ENCODE measurements around the gene ZNF654. TPM values are rescaled to one million over a fixed set of nuclear protein-coding genes. Genes with fewer than 3 reads are reported as not detected.

ZNF654 gene
- total and polyA plus RNA-seq, 10 of the 15 experiments (the other 5 are each of a cell fraction or from before 2014, with no cell fraction given), result 2.7 to 14.2 (median 10.0) TPM

DNA sequence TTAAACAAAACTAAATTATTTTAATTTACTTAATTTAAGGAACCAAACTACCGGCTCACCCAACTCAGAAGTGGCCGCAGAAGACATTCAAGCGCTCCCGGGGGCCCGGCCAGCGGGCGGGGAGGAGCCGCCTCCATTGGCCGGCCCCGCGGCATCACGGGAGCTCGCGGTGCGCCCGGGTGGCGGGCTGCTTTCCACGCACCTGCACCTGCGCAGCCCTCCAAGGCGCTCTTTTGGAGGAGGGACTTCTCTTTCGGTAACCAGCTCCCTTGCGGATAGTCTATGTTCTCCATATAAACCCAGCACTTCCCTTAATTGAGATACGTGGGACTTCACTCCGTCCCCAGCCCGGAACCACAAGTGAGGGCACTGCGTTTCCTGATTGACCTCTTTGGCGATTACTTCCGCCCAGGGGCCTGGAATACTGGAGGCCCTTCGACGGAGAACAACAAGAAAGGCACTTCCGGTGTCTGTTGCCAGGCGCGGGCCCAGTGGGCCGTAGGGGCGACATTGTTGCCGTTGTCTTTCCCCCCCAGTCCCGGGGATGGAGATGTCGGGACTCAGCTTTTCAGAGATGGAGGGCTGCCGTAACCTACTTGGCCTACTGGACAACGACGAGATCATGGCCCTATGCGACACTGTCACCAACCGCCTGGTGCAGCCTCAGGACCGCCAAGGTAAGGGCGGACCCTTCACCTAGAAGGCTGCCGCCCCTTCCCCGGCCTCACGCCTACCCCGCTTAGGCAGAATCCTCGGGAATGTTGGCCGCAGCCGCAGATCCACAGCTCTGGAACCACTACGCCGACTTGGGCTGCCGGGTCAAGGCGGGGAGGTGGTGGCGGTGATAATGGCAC is 90.7 kb downstream of the ZNF654 start, which contains the start of gene C3orf38 (continued):
- TF ChIP-seq, protein P1, sequence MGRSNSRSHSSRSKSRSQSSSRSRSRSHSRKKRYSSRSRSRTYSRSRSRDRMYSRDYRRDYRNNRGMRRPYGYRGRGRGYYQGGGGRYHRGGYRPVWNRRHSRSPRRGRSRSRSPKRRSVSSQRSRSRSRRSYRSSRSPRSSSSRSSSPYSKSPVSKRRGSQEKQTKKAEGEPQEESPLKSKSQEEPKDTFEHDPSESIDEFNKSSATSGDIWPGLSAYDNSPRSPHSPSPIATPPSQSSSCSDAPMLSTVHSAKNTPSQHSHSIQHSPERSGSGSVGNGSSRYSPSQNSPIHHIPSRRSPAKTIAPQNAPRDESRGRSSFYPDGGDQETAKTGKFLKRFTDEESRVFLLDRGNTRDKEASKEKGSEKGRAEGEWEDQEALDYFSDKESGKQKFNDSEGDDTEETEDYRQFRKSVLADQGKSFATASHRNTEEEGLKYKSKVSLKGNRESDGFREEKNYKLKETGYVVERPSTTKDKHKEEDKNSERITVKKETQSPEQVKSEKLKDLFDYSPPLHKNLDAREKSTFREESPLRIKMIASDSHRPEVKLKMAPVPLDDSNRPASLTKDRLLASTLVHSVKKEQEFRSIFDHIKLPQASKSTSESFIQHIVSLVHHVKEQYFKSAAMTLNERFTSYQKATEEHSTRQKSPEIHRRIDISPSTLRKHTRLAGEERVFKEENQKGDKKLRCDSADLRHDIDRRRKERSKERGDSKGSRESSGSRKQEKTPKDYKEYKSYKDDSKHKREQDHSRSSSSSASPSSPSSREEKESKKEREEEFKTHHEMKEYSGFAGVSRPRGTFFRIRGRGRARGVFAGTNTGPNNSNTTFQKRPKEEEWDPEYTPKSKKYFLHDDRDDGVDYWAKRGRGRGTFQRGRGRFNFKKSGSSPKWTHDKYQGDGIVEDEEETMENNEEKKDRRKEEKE (IDR thresholded peaks at IDR 0.05), result no peak
- TF ChIP-seq TBL1XR1 (IDR thresholded peaks at IDR 0.05; ENCODE audit: low read depth, low read length) (peak; percentile 78; the same call in 1 of the 2 replicates), TCF12 (IDR thresholded peaks at IDR 0.05; ENCODE audit: low read depth, low read length) (0 out of 2 replicates have a peak, but pooled peaks have one; percentile 18), SRF (IDR thresholded peaks at IDR 0.05; ENCODE audit: low read depth in 2 of 2, low read length in 2 of 2) (peak; percentile 64 to 92; a peak in 3 of 4 replicates), BHLHE40 (IDR thresholded peaks at IDR 0.05; ENCODE audit: borderline replicate concordance in 1 of 2, low read depth in 2 of 2, low read length in 1 of 2) (peak; percentile 32 to 69; a peak in 3 of 4 replicates), NFIC (IDR thresholded peaks at IDR 0.05; ENCODE audit: low read depth, low read length) (no peak), POLR2AphosphoS5 (IDR thresholded peaks at IDR 0.05; ENCODE audit: low read length) (peak; percentile 79)
- TF ChIP-seq, protein P2, sequence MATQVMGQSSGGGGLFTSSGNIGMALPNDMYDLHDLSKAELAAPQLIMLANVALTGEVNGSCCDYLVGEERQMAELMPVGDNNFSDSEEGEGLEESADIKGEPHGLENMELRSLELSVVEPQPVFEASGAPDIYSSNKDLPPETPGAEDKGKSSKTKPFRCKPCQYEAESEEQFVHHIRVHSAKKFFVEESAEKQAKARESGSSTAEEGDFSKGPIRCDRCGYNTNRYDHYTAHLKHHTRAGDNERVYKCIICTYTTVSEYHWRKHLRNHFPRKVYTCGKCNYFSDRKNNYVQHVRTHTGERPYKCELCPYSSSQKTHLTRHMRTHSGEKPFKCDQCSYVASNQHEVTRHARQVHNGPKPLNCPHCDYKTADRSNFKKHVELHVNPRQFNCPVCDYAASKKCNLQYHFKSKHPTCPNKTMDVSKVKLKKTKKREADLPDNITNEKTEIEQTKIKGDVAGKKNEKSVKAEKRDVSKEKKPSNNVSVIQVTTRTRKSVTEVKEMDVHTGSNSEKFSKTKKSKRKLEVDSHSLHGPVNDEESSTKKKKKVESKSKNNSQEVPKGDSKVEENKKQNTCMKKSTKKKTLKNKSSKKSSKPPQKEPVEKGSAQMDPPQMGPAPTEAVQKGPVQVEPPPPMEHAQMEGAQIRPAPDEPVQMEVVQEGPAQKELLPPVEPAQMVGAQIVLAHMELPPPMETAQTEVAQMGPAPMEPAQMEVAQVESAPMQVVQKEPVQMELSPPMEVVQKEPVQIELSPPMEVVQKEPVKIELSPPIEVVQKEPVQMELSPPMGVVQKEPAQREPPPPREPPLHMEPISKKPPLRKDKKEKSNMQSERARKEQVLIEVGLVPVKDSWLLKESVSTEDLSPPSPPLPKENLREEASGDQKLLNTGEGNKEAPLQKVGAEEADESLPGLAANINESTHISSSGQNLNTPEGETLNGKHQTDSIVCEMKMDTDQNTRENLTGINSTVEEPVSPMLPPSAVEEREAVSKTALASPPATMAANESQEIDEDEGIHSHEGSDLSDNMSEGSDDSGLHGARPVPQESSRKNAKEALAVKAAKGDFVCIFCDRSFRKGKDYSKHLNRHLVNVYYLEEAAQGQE (IDR thresholded peaks at IDR 0.05; ENCODE audit: low read depth, low read length), result no peak
- TF ChIP-seq, protein P3, sequence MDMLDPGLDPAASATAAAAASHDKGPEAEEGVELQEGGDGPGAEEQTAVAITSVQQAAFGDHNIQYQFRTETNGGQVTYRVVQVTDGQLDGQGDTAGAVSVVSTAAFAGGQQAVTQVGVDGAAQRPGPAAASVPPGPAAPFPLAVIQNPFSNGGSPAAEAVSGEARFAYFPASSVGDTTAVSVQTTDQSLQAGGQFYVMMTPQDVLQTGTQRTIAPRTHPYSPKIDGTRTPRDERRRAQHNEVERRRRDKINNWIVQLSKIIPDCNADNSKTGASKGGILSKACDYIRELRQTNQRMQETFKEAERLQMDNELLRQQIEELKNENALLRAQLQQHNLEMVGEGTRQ (IDR thresholded peaks at IDR 0.05; ENCODE audit: borderline replicate concordance, low read depth, low read length), result no peak
- TF ChIP-seq, protein P4, sequence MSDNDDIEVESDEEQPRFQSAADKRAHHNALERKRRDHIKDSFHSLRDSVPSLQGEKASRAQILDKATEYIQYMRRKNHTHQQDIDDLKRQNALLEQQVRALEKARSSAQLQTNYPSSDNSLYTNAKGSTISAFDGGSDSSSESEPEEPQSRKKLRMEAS (IDR thresholded peaks at IDR 0.05; ENCODE audit: low read depth, low read length), result 0 out of 2 replicates have a peak, but pooled peaks have one; percentile 26
- TF ChIP-seq, protein P5, sequence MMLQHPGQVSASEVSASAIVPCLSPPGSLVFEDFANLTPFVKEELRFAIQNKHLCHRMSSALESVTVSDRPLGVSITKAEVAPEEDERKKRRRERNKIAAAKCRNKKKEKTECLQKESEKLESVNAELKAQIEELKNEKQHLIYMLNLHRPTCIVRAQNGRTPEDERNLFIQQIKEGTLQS (IDR thresholded peaks at IDR 0.05; ENCODE audit: borderline replicate concordance, extremely low read depth, low read depth, low read length), result no peak
